AG04450 (cell line): Measurements from ENCODE around the gene SMAP1. TPM values are rescaled to one million over a fixed set of nuclear protein-coding genes. Genes with fewer than 3 reads are reported as not detected.
"Not testable (repeated sequence)": the region's sequence is repeated elsewhere in the genome, so short reads cannot be mapped to it uniquely, and the experiment has no call there.

ENCODE experiments used
- CTCF ChIA-PET: fragments of 300-600, 350-600 bp; formaldehyde crosslinking; extraction: SDS; loops from one replicate; lab custom pipeline; 2022; ENCODE audit warnings: antibody characterized with exemption, inconsistent platforms; lab: Charles Lee
- POLR2A ChIA-PET: fragments of 350-600 bp; formaldehyde crosslinking; extraction: SDS; loops from one replicate; lab custom pipeline; 2021; ENCODE audit warnings: antibody characterized with exemption, inconsistent platforms; lab: Yijun Ruan, JAX
- DNase-seq: peaks from one replicate; pipeline ENCODE4 v3.0.0-alpha.2; 2011; ENCODE audit warnings: low read depth, low spot score
- H3K27ac ChIP-seq: one replicate; pipeline ENCODE4 v1.5.1; 2012; ENCODE audit warnings: low read depth, low read length, control low read depth
- H3K27me3 ChIP-seq: one replicate; pipeline ENCODE4 v1.6.0; 2012; ENCODE audit warnings: low read length; ENCODE audit not compliant: control insufficient read depth, insufficient read depth
- H3K4me3 ChIP-seq: 2 replicates; pipeline ENCODE4 v1.5.1; 2011; ENCODE audit warnings: mild to moderate bottlenecking, low read depth, low read length, control low read depth
- H3K9me3 ChIP-seq: 2 replicates; pipeline ENCODE4 v1.5.1; 2012; ENCODE audit warnings: low read length; ENCODE audit not compliant: control insufficient read depth, insufficient read depth
- polyA plus RNA-seq: library from polyadenylated mRNA; depleted of rRNA; stranded (reverse); fragments of >200 nt; gene quantifications from 2 replicates; pipeline ENCODE4 v1.2.3, GENCODE V29; 2011
- TF ChIP-seq, protein P1 (sequence below): IDR thresholded peaks from 2 replicates; pipeline ENCODE4 v1.5.1; 2011; ENCODE audit warnings: low read depth, low read length, control low read depth, inconsistent platforms

Gene SMAP1
- polyA plus RNA-seq, 1 experiment: 25.0 TPM

DNA sequence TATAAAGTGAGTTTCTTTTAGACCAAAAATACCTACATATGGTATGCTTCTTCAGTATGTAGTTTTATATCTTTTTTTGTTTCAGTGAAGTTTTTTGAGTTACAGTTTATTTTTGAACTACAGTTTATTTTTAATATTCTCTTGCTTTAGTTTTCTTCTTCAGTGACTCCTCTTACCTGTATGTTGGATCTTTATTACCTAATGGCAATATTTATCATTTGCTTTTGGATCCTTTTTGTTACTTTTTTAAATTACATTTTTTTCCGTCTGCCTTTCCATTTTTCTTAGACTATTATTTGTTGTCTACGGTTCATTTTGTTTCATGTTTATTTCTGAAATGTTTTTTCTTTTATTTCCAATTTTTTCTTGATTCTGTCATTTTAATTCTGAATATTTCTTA, 71.9 kb downstream of the SMAP1 start:
- no peak overlapping the region for H3K27ac ChIP-seq
- H3K27me3 ChIP-seq: no peaks in the 10 kb centered on the region
- DNase-seq: no peak
- ChIA-PET POLR2A (no interaction called here), CTCF (no interaction called here)
- TF ChIP-seq, protein P1, sequence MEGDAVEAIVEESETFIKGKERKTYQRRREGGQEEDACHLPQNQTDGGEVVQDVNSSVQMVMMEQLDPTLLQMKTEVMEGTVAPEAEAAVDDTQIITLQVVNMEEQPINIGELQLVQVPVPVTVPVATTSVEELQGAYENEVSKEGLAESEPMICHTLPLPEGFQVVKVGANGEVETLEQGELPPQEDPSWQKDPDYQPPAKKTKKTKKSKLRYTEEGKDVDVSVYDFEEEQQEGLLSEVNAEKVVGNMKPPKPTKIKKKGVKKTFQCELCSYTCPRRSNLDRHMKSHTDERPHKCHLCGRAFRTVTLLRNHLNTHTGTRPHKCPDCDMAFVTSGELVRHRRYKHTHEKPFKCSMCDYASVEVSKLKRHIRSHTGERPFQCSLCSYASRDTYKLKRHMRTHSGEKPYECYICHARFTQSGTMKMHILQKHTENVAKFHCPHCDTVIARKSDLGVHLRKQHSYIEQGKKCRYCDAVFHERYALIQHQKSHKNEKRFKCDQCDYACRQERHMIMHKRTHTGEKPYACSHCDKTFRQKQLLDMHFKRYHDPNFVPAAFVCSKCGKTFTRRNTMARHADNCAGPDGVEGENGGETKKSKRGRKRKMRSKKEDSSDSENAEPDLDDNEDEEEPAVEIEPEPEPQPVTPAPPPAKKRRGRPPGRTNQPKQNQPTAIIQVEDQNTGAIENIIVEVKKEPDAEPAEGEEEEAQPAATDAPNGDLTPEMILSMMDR: no peak
- peaks cover 3% of the 10 kb centered on the region; the same call in 1 of the 2 replicates for H3K9me3 ChIP-seq
- no peak overlapping the region for H3K4me3 ChIP-seq

- POLR2A ChIA-PET, DNase-seq, H3K27me3 ChIP-seq, H3K27ac ChIP-seq, H3K9me3 ChIP-seq, H3K4me3 ChIP-seq: not testable (repeated sequence)
- CTCF ChIA-PET: interaction anchor here (0.6 kb wide), 1 partner anchor 12 kb away, joined by 4 read pairs; no protein-coding TSS in a partner anchor
These were observed 73.1 kb downstream of the SMAP1 start for GRCh38 chr6:70740746-70741145.

GRCh38 chr6:70742462-70742861, 74.8 kb downstream of the SMAP1 start:
- POLR2A ChIA-PET: not testable (repeated sequence)

GRCh38 chr6:70753870-70754380, 86.2 kb downstream of the SMAP1 start:
- DNase-seq: no peak
- H3K27ac ChIP-seq: no peak overlapping the region
- TF ChIP-seq, protein P1: no peak
- no peaks in the 10 kb centered on the region for H3K27me3 ChIP-seq
- no peaks in the 10 kb centered on the region for H3K9me3 ChIP-seq
- ChIA-PET POLR2A (no interaction called here), CTCF (interaction anchor here (0.6 to 1.6 kb wide), 2 partner anchors 15 to 130 kb away, joined by 4 to 9 read pairs; no protein-coding TSS in a partner anchor)
- H3K4me3 ChIP-seq: no peak overlapping the region

More at GRCh38 chr6:70742462-70742861, 74.8 kb downstream of the SMAP1 start:
- CTCF ChIA-PET, H3K27ac ChIP-seq, DNase-seq, H3K4me3 ChIP-seq, H3K9me3 ChIP-seq, H3K27me3 ChIP-seq: not testable (repeated sequence)

GRCh38 chr6:70758883-70759282, 91.2 kb downstream of the SMAP1 start:
- no peaks in the 10 kb centered on the region for H3K27me3 ChIP-seq
- H3K27ac ChIP-seq: no peak overlapping the region
- no peak for DNase-seq
- no peak overlapping the region for H3K4me3 ChIP-seq
- ChIA-PET POLR2A (no interaction called here), CTCF (interaction anchor here (1.0 to 1.3 kb wide), 2 partner anchors 72 to 125 kb away, joined by 3 read pairs; no protein-coding TSS in a partner anchor)
- TF ChIP-seq, protein P1: no peak
- no peaks in the 10 kb centered on the region for H3K9me3 ChIP-seq

GRCh38 chr6:70763754-70764510, 96.2 kb downstream of the SMAP1 start:
- ChIA-PET POLR2A (interaction anchor here (0.6 to 0.7 kb wide), 2 partner anchors 11 to 106 kb away, joined by 3 to 5 read pairs; no protein-coding TSS in a partner anchor), CTCF (interaction anchor here (0.6 kb wide), 1 partner anchor 77 kb away, joined by 3 read pairs; no protein-coding TSS in a partner anchor)
- TF ChIP-seq, protein P1: no peak
- no peaks in the 10 kb centered on the region for H3K9me3 ChIP-seq
- no peaks in the 10 kb centered on the region for H3K27me3 ChIP-seq
- no peak overlapping the region for H3K4me3 ChIP-seq
- no peak overlapping the region for H3K27ac ChIP-seq
- no peak for DNase-seq
